OCI-LY7 (cell line): ENCODE data around the gene BTNL8. TPM values are rescaled to one million over a fixed set of nuclear protein-coding genes. Genes with fewer than 3 reads are reported as not detected.
A peak's percentile ranks its signal among the peaks of the same experiment; 100 is the strongest.

Experiments used
- BruUV-seq: library from RNA; stranded (reverse); fragments of 400-500 nt; replicated peaks from 2 replicates; lab custom pipeline; 2021; lab: Mats Ljungman, UMichigan
- CTCF ChIA-PET: fragments of 300-600 bp; sonication (Branson Sonifier 250); formaldehyde crosslinking; loops from one replicate; lab custom pipeline; 2022; ENCODE audit warnings: antibody characterized with exemption; ENCODE audit not compliant: unreplicated experiment; lab: Charles Lee
- POLR2A ChIA-PET: fragments of 300-600 bp; sonication (Branson Sonifier 250); formaldehyde crosslinking; loops from one replicate; lab custom pipeline; 2022; ENCODE audit warnings: antibody characterized with exemption; lab: Charles Lee
- DNase-seq: peaks from one replicate; pipeline ENCODE4 v3.0.0-alpha.2; 2015; ENCODE audit warnings: low spot score
- H2AFZ ChIP-seq: fragments of 200-600 bp; sonication (generic), shearing (Covaris generic); 2 replicates; pipeline ENCODE4 v1.6.1; 2014; ENCODE audit warnings: mild to moderate bottlenecking, antibody characterized with exemption, low read length, moderate library complexity
- H3K27ac ChIP-seq: fragments of 200-600 bp; sonication (generic); 2 replicates; pipeline ENCODE4 v1.5.1; 2014; ENCODE audit warnings: mixed run types, low read depth, mild to moderate bottlenecking, moderate library complexity, low read length, inconsistent platforms; ENCODE audit not compliant: poor library complexity, severe bottlenecking
- H3K36me3 ChIP-seq: fragments of 200-600 bp; sonication (generic); 2 replicates; pipeline ENCODE4 v1.6.1; 2014; ENCODE audit warnings: mild to moderate bottlenecking, antibody characterized with exemption, low read length, moderate library complexity, mixed read lengths; ENCODE audit not compliant: insufficient read depth
- H3K4me1 ChIP-seq: fragments of 200-600 bp; sonication (generic); 2 replicates; pipeline ENCODE4 v1.5.1; 2014; ENCODE audit warnings: mild to moderate bottlenecking, low read length; ENCODE audit not compliant: insufficient read depth, poor library complexity, severe bottlenecking
- H3K4me2 ChIP-seq: fragments of 200-600 bp; sonication (generic); 2 replicates; pipeline ENCODE4 v1.6.1; 2014; ENCODE audit warnings: mild to moderate bottlenecking, low read length
- H3K4me3 ChIP-seq: fragments of 200-600 bp; sonication (generic); 2 replicates; pipeline ENCODE4 v1.5.1; 2014; ENCODE audit warnings: mild to moderate bottlenecking, low read depth, low read length; ENCODE audit not compliant: poor library complexity, severe bottlenecking
- H3K79me2 ChIP-seq: fragments of 200-600 bp; sonication (generic); 2 replicates; pipeline ENCODE4 v1.6.1; 2016; ENCODE audit warnings: low read depth, mild to moderate bottlenecking, low read length, moderate library complexity, mixed read lengths; ENCODE audit not compliant: insufficient read depth
- H3K9me2 ChIP-seq: fragments of 200-600 bp; sonication (generic); 2 replicates; pipeline ENCODE4 v1.6.1; 2016; ENCODE audit warnings: mild to moderate bottlenecking, low read length, mixed read lengths; ENCODE audit not compliant: insufficient read depth
- H3K9me3 ChIP-seq: fragments of 200-600 bp; sonication (generic); 2 replicates; pipeline ENCODE4 v1.6.1; 2014; ENCODE audit warnings: mild to moderate bottlenecking, mixed run types, low read length, mixed read lengths
- H4K20me1 ChIP-seq: fragments of 200-600 bp; sonication (generic); 2 replicates; pipeline ENCODE4 v1.6.1; 2014; ENCODE audit warnings: mild to moderate bottlenecking, antibody characterized with exemption, low read length, moderate library complexity, mixed read lengths; ENCODE audit not compliant: insufficient read depth
- CTCF ChIP-seq: fragments of 200-600 bp; sonication (generic); conservative IDR thresholded peaks from 2 replicates; pipeline ENCODE4 v1.5.1; 2014; ENCODE audit warnings: mild to moderate bottlenecking, antibody characterized with exemption, low read length, moderate library complexity, mixed read lengths
- EZH2phosphoT487 ChIP-seq: fragments of 200-600 bp; sonication (generic); IDR thresholded peaks from 2 replicates; pipeline ENCODE4 v1.6.1; 2018; ENCODE audit warnings: low read depth, borderline replicate concordance, mild to moderate bottlenecking, mixed run types, antibody characterized with exemption, low read length, moderate library complexity, mixed read lengths
- intact Hi-C: fragments of 100-400 bp; cut with micrococcal nuclease; formaldehyde crosslinking; loops from one replicate; pipeline ENCODE4 v1.10.0; 2022; ENCODE audit not compliant: unreplicated experiment
- total RNA-seq, 2 experiments: library from RNA; depleted of rRNA in 1 of 2; stranded (reverse); fragments of >200 nt in 1 of 2; shearing (Covaris generic) in 1 of 2; gene quantifications; 2 replicates each; pipeline ENCODE4 v1.2.3, GENCODE V29; 2014 to 2022

The BTNL8 gene
- total RNA-seq, 2 experiments from 2014 or later, result not detected

- Histone ChIP-seq H3K36me3 (peaks cover 20% of the 10 kb centered on the region), H3K79me2 (peaks cover 28% of the 10 kb centered on the region), H3K9me2 (no peaks in the 10 kb centered on the region), H3K4me1 (peaks cover 18% of the 10 kb centered on the region), H3K4me3 (no peak overlapping the region), H4K20me1 (peaks cover 5% of the 10 kb centered on the region; the same call in 1 of the 2 replicates), H3K27ac (no peak overlapping the region), H3K4me2 (peak overlapping the region; percentile 79; the same call in 1 of the 2 replicates), H2AFZ (no peak overlapping the region), H3K9me3 (no peaks in the 10 kb centered on the region)
- ChIA-PET POLR2A (interaction anchor here (1.0 to 1.5 kb wide), 3 partner anchors 25 to 301 kb away, joined by 3 to 5 read pairs (median 4); no protein-coding TSS in a partner anchor), CTCF (interaction anchor here (1.0 kb wide), 1 partner anchor 310 kb away, joined by 3 read pairs; no protein-coding TSS in a partner anchor)
- DNase-seq, result no peak
- intact Hi-C loops, result no loop called here
- no TSS peak for BruUV-seq
- TF ChIP-seq CTCF (no peak), EZH2phosphoT487 (no peak)
These were observed 36.3 kb upstream of the BTNL8 start for GRCh38 chr5:180862645-180863044.

GRCh38 chr5:180865981-180866695 lies 32.8 kb upstream of the BTNL8 start:
- TF ChIP-seq EZH2phosphoT487, result no peak
- no peak for TF ChIP-seq CTCF
- intact Hi-C loops, result no loop called here
- H2AFZ ChIP-seq, result no peak overlapping the region
- H3K4me2 ChIP-seq, result no peak overlapping the region
- no peaks in the 10 kb centered on the region for H3K36me3 ChIP-seq
- H3K9me2 ChIP-seq, result no peaks in the 10 kb centered on the region
- no peaks in the 10 kb centered on the region for H4K20me1 ChIP-seq
- H3K4me1 ChIP-seq, result peaks cover 10% of the 10 kb centered on the region
- no peak overlapping the region for H3K4me3 ChIP-seq
- no peaks in the 10 kb centered on the region for H3K9me3 ChIP-seq
- POLR2A ChIA-PET, result interaction anchor here (0.7 to 1.0 kb wide), 2 partner anchors 185 to 395 kb away, joined by 3 read pairs; no protein-coding TSS in a partner anchor
- BruUV-seq, result no TSS peak
- no peak overlapping the region for H3K27ac ChIP-seq
- DNase-seq, result no peak
- CTCF ChIA-PET, result interaction anchor here (1.2 to 1.6 kb wide), 2 partner anchors 76 to 307 kb away, joined by 3 read pairs; no protein-coding TSS in a partner anchor
- H3K79me2 ChIP-seq, result no peaks in the 10 kb centered on the region

- no peak overlapping the region for H3K4me3 ChIP-seq
- POLR2A ChIA-PET, result interaction anchor here (0.7 to 1.0 kb wide), 3 partner anchors 184 to 395 kb away, joined by 3 read pairs; no protein-coding TSS in a partner anchor
- no TSS peak for BruUV-seq
- no peaks in the 10 kb centered on the region for H3K9me2 ChIP-seq
- no peak overlapping the region for H3K27ac ChIP-seq
- TF ChIP-seq EZH2phosphoT487 (no peak), CTCF (no peak)
- no peaks in the 10 kb centered on the region for H3K79me2 ChIP-seq
- CTCF ChIA-PET, result interaction anchor here (1.6 kb wide), 1 partner anchor 77 kb away, joined by 3 read pairs; no protein-coding TSS in a partner anchor
- H3K4me2 ChIP-seq, result peak overlapping the region; percentile 5; the same call in 1 of the 2 replicates
- no peak overlapping the region for H2AFZ ChIP-seq
- no peaks in the 10 kb centered on the region for H4K20me1 ChIP-seq
- intact Hi-C loops, result no loop called here
- H3K9me3 ChIP-seq, result no peaks in the 10 kb centered on the region
- peaks cover 6% of the 10 kb centered on the region for H3K4me1 ChIP-seq
- no peak for DNase-seq
- no peaks in the 10 kb centered on the region for H3K36me3 ChIP-seq
These were observed 32.0 kb upstream of the BTNL8 start for GRCh38 chr5:180866985-180867384.
